Measurements from ENCODE around the gene LRRC14B.
"Not testable (repeated sequence)": the region's sequence is repeated elsewhere in the genome, so short reads cannot be mapped to it uniquely, and the experiment has no call there.

LRRC14B gene

GRCh38 chr5:233426-233825, 42.1 kb downstream of the LRRC14B start:
- in situ Hi-C loops (cut with HindIII; ENCODE audit: low sequenced_read_pairs) = not testable (repeated sequence)

GRCh38 chr5:234450-234849, 43.2 kb downstream of the LRRC14B start:
- in situ Hi-C loops (cut with HindIII; ENCODE audit: low sequenced_read_pairs) = no loop called here

DNA sequence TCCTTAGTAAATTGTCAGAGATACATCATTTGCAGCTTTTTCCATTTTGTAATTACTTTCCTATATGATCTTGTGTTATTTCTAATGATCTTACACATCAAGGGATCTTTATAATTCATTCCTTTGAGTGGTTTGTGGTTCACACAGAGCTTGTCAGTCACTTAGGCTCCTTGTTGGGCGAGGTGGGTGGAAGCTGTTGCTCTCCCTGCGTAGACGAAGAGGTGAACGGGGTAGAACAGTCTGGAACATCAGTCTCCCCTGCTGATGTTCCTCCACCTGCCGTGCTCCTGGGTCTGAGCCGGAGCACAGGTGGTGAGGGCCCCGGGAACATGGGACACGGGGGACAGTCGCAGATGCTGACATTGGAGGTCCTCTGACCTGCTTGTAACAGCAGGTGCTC, 44.2 kb downstream of the LRRC14B start:
- in situ Hi-C loops (cut with HindIII; ENCODE audit: low sequenced_read_pairs) = not testable (repeated sequence)

GRCh38 chr5:237931-238330, 46.6 kb downstream of the LRRC14B start:
- in situ Hi-C loops (cut with HindIII; ENCODE audit: low sequenced_read_pairs) = not testable (repeated sequence)

GRCh38 chr5:240550-240949, 49.3 kb downstream of the LRRC14B start:
- in situ Hi-C loops (cut with HindIII; ENCODE audit: low sequenced_read_pairs) = not testable (repeated sequence)

DNA sequence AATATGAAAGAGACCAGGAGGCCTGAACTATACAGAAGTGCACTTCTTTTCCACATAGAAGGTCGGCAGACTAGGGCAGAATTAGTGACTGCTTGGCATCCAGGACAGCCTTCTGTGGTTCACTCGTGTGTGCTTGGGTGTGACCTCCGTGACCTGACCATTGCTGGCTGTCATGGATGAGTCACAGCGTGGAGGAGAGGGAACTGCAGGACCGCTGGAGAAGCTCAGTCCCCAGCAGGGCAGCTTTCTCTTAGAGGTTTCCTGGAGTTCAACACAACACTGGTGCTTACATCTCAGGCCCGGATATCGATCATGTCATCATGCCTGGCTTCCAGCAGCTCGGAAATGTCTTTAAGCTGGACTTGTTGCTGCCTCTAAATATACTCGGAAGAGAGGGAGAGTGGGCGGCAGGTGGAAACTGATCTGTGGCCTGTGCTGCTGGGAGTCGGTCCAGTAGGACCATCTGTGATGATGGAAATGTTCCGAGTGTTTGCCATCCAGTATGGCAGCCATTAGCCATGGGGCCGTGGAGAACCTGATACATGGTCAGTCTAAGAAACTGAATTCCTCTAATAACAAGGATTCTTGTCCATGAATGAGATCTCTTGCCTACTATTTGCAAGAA, 49.9 kb downstream of the LRRC14B start:
- in situ Hi-C loops (cut with HindIII; ENCODE audit: low sequenced_read_pairs) = not testable (repeated sequence)

GRCh38 chr5:243683-244367, 52.5 kb downstream of the LRRC14B start:
- in situ Hi-C loops (cut with HindIII; ENCODE audit: low sequenced_read_pairs) = not testable (repeated sequence)

DNA sequence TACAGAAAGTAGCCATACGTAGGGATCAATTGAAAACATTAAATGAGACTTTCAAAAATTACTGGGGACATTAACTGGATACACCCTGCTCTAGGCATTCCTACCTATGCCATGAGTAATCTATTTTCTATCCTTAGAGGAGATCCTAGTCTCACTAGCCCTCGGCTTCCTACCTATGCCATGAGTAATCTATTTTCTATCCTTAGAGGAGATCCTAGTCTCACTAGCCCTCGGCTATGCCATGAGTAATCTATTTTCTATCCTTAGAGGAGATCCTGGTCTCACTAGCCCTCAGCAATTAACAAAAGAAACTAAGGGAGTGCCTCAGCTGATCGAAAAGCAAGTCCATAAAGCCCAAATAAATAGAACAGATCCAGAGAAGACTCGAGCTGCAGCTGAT, 54.4 kb downstream of the LRRC14B start:
- in situ Hi-C loops (cut with HindIII; ENCODE audit: low sequenced_read_pairs) = not testable (repeated sequence)
